HG02571 (cell line): ENCODE data around the gene PRCC.
"Not testable (repeated sequence)": the region's sequence is repeated elsewhere in the genome, so short reads cannot be mapped to it uniquely, and the experiment has no call there.

Experiments used
- ATAC-seq: cut with Tn5 transposase; IDR thresholded peaks from one replicate; pipeline ENCODE4 v1.9.1; 2021; ENCODE audit warnings: mild to moderate bottlenecking, moderate library complexity; ENCODE audit not compliant: unreplicated experiment

Gene PRCC

DNA sequence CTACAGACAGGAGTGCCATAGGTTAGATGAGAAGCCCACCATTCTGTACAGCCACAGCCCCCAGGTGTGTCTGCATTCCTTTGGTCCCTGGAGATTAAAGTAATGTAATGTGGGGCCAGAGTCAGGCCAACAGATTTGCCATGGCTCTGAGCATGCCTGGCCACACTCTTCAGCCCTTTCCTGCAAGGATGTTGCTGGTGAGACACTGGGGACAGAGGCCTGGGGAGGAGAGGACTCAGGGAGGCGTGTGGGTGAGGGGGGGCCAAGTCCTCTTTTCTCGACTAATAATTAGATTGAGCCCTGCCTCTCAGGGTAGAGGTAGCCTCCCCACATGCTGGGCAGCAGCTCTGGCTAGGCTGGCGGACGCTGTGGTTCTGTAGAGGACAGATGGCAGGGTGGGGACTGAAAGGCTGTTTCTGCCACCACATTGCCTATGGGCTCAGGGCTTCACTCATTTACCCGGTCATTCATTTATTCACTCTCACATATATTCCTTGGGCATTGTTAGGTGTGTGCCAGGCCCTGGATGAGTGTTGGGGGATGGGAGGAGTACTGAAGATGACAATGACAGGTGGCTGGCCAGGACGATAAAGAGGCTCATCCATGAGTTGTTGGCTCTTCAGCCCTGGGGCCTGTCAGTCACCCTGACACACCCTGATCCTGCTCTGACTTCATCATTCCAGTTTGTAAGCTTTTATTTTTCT lies 7.1 kb upstream of the PRCC start:
- ATAC-seq, result no peak

DNA sequence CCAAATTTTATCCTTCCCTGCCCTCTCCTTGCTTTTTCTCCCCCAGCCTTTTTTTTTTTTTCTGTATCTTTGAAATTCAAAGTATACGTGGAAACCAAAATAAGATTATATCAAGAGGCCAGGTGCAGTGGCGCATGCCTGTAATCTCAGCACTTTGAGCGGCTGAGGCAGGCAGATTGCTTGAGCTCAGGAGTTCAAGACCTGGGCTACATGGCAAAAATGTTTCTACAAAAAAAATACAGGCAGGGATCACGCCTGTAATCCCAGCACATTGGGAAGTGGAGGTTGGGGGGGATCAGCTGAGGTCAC lies 6.6 kb upstream of the PRCC start:
- no peak for ATAC-seq

- not testable (repeated sequence) for ATAC-seq
These were observed 2.2 kb upstream of the PRCC start for GRCh38 chr1:156765136-156765535.

GRCh38 chr1:156765666-156766065 lies 1.7 kb upstream of the PRCC start:
- no peak for ATAC-seq

GRCh38 chr1:156766298-156767100 lies 836 bp upstream of the PRCC start:
- ATAC-seq, result peak; percentile 5

DNA sequence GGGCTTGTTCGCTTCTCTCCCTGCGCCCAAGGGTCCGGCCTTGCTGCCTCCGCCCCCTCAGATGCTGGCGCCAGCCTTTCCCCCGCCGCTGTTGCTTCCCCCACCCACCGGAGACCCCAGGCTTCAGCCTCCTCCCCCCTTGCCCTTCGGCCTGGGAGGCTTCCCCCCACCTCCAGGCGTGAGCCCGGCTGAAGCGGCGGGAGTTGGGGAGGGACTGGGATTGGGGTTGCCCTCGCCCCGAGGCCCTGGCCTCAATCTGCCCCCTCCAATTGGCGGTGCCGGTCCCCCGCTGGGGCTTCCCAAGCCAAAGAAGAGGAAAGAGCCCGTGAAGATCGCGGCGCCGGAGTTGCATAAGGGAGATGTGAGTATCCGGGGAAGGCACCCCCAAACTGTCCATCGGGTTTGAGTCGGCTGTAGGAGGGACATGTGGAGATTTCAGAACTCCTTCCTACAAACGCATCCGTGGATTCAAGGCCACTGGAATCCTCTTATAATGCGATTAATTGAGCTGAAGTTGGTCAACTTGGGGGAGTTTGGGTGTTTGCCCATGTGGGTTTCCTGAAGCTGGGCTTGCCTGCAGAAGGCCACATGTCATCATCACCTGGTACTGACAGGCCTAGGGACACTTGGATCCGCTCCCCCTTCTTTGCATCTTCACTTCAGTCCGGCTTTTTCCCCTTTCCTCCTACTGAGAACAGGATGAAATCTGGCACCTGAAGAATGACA lies 707 bp downstream of the PRCC start:
- ATAC-seq, result peak; percentile 15

DNA sequence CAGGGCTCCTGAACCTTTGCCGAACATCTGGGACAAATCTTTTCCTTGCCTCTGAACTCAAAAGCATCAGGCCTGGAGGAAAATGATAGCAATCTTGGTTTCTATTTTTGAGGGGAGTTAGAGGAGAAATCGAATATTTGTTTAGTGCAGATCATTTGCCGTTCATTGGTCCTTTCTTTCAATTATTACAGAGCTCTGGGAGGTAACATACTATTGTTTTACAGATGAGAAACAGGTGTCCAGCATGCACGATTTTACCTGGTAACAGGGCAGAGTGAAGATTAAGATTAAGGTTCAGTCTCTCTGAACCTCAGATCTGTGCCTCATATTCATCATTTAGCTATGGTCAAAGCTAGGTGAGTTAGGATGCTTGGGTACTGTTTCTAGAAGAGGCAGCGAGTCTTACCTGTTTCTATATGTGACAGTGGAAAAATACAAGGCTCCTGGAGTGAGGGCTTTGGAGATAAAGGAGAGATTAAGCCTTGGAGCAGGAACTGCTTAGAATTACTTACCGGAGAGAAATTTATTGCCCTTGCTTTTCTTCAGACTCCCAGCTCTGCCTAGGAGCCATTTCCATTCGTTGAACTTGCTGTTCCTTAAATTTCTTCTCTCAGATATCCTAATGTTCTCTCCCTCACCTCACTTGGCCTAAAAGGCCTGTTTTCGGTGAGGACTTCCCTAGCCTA lies 1.4 kb downstream of the PRCC start:
- no peak for ATAC-seq

DNA sequence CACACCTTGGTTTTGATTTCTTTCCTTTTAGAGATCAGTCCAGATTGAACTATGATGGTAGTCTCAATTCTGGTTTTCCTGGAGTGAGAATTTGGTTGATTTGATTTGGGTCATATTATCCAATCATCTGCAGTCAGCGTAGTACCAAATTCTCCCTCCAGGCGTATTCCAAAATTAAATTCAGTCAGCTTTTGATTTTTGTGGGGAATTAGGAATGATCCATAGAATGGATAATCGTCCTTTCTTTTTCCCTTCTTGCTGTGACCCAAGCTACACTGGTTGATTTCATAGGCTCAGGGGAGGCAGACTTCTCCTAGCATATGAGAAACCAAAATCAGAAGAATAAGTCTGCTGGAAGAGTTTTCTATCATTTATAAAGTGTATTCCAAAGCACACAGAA lies 4.9 kb downstream of the PRCC start:
- no peak for ATAC-seq

GRCh38 chr1:156772728-156773497 lies 5.6 kb downstream of the PRCC start:
- ATAC-seq, result no peak

GRCh38 chr1:156773607-156774006 lies 6.3 kb downstream of the PRCC start:
- no peak for ATAC-seq

DNA sequence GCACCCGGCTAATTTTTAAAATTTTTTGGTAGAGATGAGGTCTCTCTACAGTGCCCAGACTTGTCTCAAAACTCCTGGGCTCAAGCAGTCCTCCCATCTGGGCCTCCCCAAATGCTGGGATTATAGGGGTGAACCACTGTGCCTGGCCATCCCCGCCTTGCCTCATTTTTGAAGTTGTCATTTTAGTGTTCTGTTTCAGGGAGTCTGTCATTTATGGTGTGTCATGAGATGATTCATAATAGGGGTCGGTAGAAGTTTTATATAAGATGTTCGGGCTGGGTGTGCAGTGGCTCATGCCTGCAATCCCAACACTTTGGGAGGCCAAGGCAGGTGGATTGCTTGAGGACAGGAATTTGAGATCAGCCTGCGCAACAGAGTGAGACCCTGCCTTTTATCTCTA lies 8.5 kb downstream of the PRCC start:
- no peak for ATAC-seq

DNA sequence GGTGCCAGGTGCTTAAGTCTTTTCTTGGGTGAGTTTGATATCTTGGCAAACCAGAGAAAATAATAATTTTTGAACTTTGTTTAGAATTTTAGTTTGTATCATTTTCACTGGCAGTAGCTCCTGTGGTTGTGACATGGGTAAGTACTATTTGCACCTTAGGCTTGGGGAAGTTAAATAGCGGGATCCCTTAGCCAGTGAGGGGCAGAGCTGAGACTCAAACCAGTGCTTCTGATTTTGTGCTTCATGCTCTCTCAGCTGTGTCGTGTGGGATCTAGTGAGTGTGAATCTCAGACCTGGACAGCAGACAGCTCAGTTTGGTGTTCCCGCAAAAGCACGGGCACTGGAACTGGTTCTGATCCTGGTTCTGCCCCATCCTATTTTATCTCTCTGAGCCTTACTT lies 9.6 kb downstream of the PRCC start:
- no peak for ATAC-seq

DNA sequence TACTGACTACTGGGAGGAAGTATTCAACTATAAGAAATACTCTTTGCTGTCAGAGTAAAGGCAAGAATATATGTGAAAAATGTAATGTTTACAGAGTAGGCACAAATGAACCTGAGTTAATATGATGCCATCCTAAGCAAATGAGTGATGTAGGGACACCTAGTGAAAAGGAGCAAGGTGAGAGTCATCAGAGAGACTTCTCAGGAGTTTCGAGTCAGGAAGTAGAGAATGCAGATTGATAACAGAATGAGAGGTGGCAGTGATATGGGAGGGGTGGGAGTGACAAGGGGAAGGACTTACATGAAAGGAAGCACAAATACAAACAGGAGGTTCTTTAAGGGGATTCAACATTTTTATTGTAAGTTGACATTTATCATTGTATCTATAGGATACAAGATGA lies 10.2 kb downstream of the PRCC start:
- no peak for ATAC-seq

DNA sequence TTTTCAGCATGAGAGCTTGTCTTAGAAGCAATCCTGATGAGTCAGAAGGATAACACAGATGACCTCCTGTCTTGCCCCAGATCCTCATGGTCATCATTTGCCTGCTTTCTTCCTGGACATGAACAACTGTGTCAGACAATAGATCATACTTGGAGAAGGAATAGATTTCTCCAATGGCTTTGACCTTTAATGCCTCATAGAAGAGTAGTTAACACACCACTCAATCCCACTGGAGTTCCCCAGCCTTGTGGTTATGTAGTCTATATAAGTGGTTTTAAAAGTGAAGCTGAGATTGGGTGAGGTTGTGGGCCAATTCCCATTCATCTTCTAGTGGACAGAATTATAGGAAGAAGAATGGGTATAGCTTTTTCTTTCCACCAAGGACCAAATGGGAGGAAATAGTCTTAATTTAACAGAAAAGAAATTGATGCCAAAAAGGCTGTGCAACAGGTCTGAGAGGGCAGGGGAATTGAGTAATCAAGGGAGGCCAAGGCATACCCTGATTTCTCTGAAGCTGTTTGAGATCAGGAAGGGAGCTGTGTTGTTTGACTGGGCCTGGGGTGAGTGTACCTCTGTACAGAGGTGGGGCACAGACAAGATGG lies 14.4 kb downstream of the PRCC start:
- no peak for ATAC-seq

GRCh38 chr1:156785458-156785857 lies 18.1 kb downstream of the PRCC start:
- no peak for ATAC-seq

GRCh38 chr1:156786640-156787039 lies 19.3 kb downstream of the PRCC start:
- no peak for ATAC-seq

GRCh38 chr1:156788136-156788535 lies 20.8 kb downstream of the PRCC start:
- ATAC-seq, result no peak

GRCh38 chr1:156789621-156790318 lies 22.4 kb downstream of the PRCC start:
- no peak for ATAC-seq

DNA sequence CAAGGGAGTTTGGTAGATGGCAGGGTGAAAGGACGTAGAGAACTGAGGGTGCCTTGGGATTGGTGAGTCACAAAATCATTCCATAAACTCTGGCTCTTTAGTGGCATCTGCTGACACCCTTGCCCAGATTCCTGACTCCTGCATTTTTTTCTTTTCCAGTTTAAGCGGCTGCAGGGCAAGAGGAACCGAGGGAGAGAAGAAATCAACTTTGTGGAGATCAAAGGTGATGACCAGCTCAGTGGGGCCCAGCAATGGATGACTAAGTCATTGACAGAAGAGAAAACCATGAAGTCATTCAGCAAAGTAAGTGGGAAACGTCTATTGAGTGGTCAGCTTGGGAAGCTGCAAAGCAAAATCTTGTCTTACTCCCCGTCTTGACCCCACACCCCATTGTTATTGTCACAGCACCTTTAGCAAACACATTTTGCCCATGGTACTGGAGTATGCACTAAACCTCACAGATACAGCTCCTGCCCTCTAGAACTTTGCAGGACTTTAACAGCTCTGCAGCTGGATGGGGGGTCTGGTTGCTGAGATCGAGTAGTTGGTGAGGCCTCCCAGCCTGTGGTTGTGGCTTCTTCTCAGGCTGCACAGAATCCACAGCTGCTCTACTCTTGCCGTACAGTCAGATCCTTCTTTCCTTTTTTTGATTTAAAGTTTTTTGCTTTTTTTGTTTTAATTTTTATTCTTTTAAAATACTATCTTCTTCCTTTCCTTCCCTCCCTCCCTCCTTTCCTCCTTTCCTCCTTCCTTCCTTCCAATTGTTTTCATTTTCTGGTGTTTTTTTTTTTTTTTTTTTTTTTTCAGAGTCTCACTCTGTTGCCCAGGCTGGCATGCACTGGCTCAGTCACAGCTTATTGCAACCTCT lies 27.4 kb downstream of the PRCC start:
- ATAC-seq, result no peak
